Suprapubic skin (tissue), 4 donors: ENCODE results near the gene PPIF.

Experiments
- CTCF ChIP-seq, 2 donors: fragments of 200-600 bp in 1 of 2; fragments of 450-650 bp in 1 of 2; sonication (generic) in 1 of 2; IDR thresholded peaks; one replicate each; pipeline ENCODE4 v1.5.1; 2016 to 2019; ENCODE audit warnings: antibody characterized with exemption in 2 of 2, mild to moderate bottlenecking in 1 of 2, moderate library complexity in 1 of 2
- POLR2A ChIP-seq, 2 donors: fragments of 450-650 bp; IDR thresholded peaks; one replicate each; pipeline ENCODE4 v1.6.1; 2017; ENCODE audit warnings: antibody characterized with exemption in 2 of 2, mild to moderate bottlenecking in 2 of 2, moderate library complexity in 2 of 2
- POLR2AphosphoS5 ChIP-seq, 3 donors: sonication (generic); formaldehyde crosslinking; IDR thresholded peaks; one replicate each; pipeline ENCODE4 v1.6.1; 2017; ENCODE audit warnings: antibody characterized with exemption in 3 of 3

- no peak for TF ChIP-seq CTCF (IDR thresholded peaks at IDR 0.05)
- no peak for TF ChIP-seq POLR2A (IDR thresholded peaks at IDR 0.05)
- no peak for TF ChIP-seq POLR2AphosphoS5 (IDR thresholded peaks at IDR 0.05)
Measured at GRCh38 chr10:79318369-79318768, 28.9 kb upstream of the PPIF start.
